ENCODE measurements around the gene RRBP1.
A peak's percentile ranks its signal among the peaks of the same experiment; 100 is the strongest.

The RRBP1 gene

GRCh38 chr20:17667445-17667844, 14.6 kb downstream of the RRBP1 start:
- in situ Hi-C loops (cut with HindIII; ENCODE audit: low sequenced_read_pairs), result no loop called here
- no peak for DNase-seq (ENCODE audit: low read depth)
- no peak overlapping the region for H3K4me3 ChIP-seq (ENCODE audit: low read depth, low read length)
- no peak for TF ChIP-seq CTCF (IDR thresholded peaks at IDR 0.05; ENCODE audit: low read depth, low read length, missing control alignments)

GRCh38 chr20:17666481-17666880, 15.6 kb downstream of the RRBP1 start:
- in situ Hi-C loops (cut with HindIII; ENCODE audit: low sequenced_read_pairs), result no loop called here
- TF ChIP-seq CTCF (IDR thresholded peaks at IDR 0.05; ENCODE audit: low read depth, low read length, missing control alignments), result no peak
- DNase-seq (ENCODE audit: low read depth), result peak; percentile 41
- H3K4me3 ChIP-seq (ENCODE audit: low read depth, low read length), result no peak overlapping the region

GRCh38 chr20:17665756-17666155, 16.3 kb downstream of the RRBP1 start:
- in situ Hi-C loops (cut with HindIII; ENCODE audit: low sequenced_read_pairs), result no loop called here
- no peak overlapping the region for H3K4me3 ChIP-seq (ENCODE audit: low read depth, low read length)
- no peak for DNase-seq (ENCODE audit: low read depth)
- TF ChIP-seq CTCF (IDR thresholded peaks at IDR 0.05; ENCODE audit: low read depth, low read length, missing control alignments), result no peak

- DNase-seq (ENCODE audit: low read depth), result no peak
- H3K4me3 ChIP-seq (ENCODE audit: low read depth, low read length), result no peak overlapping the region
- in situ Hi-C loops (cut with HindIII; ENCODE audit: low sequenced_read_pairs), result no loop called here
- TF ChIP-seq CTCF (IDR thresholded peaks at IDR 0.05; ENCODE audit: low read depth, low read length, missing control alignments), result no peak
Measured at GRCh38 chr20:17664025-17664633, 17.9 kb downstream of the RRBP1 start.

GRCh38 chr20:17663486-17663885, 18.6 kb downstream of the RRBP1 start:
- peak; percentile 76 for DNase-seq (ENCODE audit: low read depth)
- no peak for TF ChIP-seq CTCF (IDR thresholded peaks at IDR 0.05; ENCODE audit: low read depth, low read length, missing control alignments)
- in situ Hi-C loops (cut with HindIII; ENCODE audit: low sequenced_read_pairs), result no loop called here
- no peak overlapping the region for H3K4me3 ChIP-seq (ENCODE audit: low read depth, low read length)

- no peak overlapping the region for H3K4me3 ChIP-seq (ENCODE audit: low read depth, low read length)
- in situ Hi-C loops (cut with HindIII; ENCODE audit: low sequenced_read_pairs), result no loop called here
- no peak for TF ChIP-seq CTCF (IDR thresholded peaks at IDR 0.05; ENCODE audit: low read depth, low read length, missing control alignments)
- DNase-seq (ENCODE audit: low read depth), result no peak
Measured at GRCh38 chr20:17663040-17663399, 19.0 kb downstream of the RRBP1 start.
